HUES48 (cell line): ENCODE measurements around the gene LIMS4.
"Not testable (repeated sequence)": the region's sequence is repeated elsewhere in the genome, so short reads cannot be mapped to it uniquely, and the experiment has no call there.

Source experiments
- H3K27ac ChIP-seq: one replicate; pipeline ENCODE4 v1.7.0; 2013; ENCODE audit warnings: low read depth, low read length, inconsistent platforms
- H3K27me3 ChIP-seq: 2 replicates; pipeline ENCODE4 v1.6.1; 2013; ENCODE audit warnings: mild to moderate bottlenecking, low read length; ENCODE audit not compliant: control insufficient read depth, insufficient read depth
- H3K36me3 ChIP-seq: 2 replicates; pipeline ENCODE4 v1.6.1; 2013; ENCODE audit warnings: low read length; ENCODE audit not compliant: control insufficient read depth, insufficient read depth
- H3K4me1 ChIP-seq: 2 replicates; pipeline ENCODE4 v1.6.1; 2013; ENCODE audit warnings: mild to moderate bottlenecking, low read length; ENCODE audit not compliant: control insufficient read depth, insufficient read depth
- H3K4me3 ChIP-seq: 2 replicates; pipeline ENCODE4 v1.5.1; 2013; ENCODE audit warnings: mild to moderate bottlenecking, low read depth, low read length
- H3K9ac ChIP-seq: 2 replicates; pipeline ENCODE4 v1.6.1; 2013; ENCODE audit warnings: mild to moderate bottlenecking, low read depth, low read length, moderate library complexity
- H3K9me3 ChIP-seq: 2 replicates; pipeline ENCODE4 v1.6.1; 2013; ENCODE audit warnings: low read length; ENCODE audit not compliant: control insufficient read depth, insufficient read depth

The LIMS4 gene

GRCh38 chr2:110472171-110473058 lies at the start of gene LIMS4:
Gene LIMS4, minus strand, starts transcription at chr2:110472816. Its CDS starts 38 bp downstream, at chr2:110472778.
- H3K9me3 ChIP-seq, H3K4me1 ChIP-seq, H3K4me3 ChIP-seq, H3K9ac ChIP-seq, H3K36me3 ChIP-seq, H3K27ac ChIP-seq, H3K27me3 ChIP-seq: not testable (repeated sequence)

GRCh38 chr2:110499755-110500377 lies 27.2 kb upstream of the LIMS4 start:
- not testable (repeated sequence) for H3K4me1 ChIP-seq, H3K4me3 ChIP-seq, H3K9ac ChIP-seq, H3K27ac ChIP-seq, H3K27me3 ChIP-seq, H3K9me3 ChIP-seq, H3K36me3 ChIP-seq

GRCh38 chr2:110496027-110496426 lies 23.4 kb upstream of the LIMS4 start:
- H3K27me3 ChIP-seq, H3K9me3 ChIP-seq, H3K4me1 ChIP-seq, H3K9ac ChIP-seq, H3K27ac ChIP-seq, H3K4me3 ChIP-seq, H3K36me3 ChIP-seq: not testable (repeated sequence)

- H3K27ac ChIP-seq, H3K9me3 ChIP-seq, H3K4me1 ChIP-seq, H3K9ac ChIP-seq, H3K4me3 ChIP-seq, H3K36me3 ChIP-seq, H3K27me3 ChIP-seq: not testable (repeated sequence)
Measured at GRCh38 chr2:110494488-110494887, 21.9 kb upstream of the LIMS4 start.

- H3K4me3 ChIP-seq, H3K27me3 ChIP-seq, H3K27ac ChIP-seq, H3K36me3 ChIP-seq, H3K9me3 ChIP-seq, H3K4me1 ChIP-seq, H3K9ac ChIP-seq: not testable (repeated sequence)
Measured at GRCh38 chr2:110488991-110489390, 16.4 kb upstream of the LIMS4 start.

- not testable (repeated sequence) for H3K4me3 ChIP-seq, H3K9ac ChIP-seq, H3K27ac ChIP-seq
Measured at GRCh38 chr2:110482697-110483096, 10.1 kb upstream of the LIMS4 start.

GRCh38 chr2:110481200-110481599 lies 8.6 kb upstream of the LIMS4 start:
- not testable (repeated sequence) for H3K27me3 ChIP-seq, H3K9me3 ChIP-seq, H3K4me1 ChIP-seq, H3K9ac ChIP-seq, H3K4me3 ChIP-seq, H3K27ac ChIP-seq, H3K36me3 ChIP-seq

More at GRCh38 chr2:110482697-110483096, 10.1 kb upstream of the LIMS4 start:
- H3K36me3 ChIP-seq, H3K9me3 ChIP-seq, H3K27me3 ChIP-seq, H3K4me1 ChIP-seq: not testable (repeated sequence)

- H3K9me3 ChIP-seq, H3K27ac ChIP-seq, H3K4me3 ChIP-seq, H3K36me3 ChIP-seq, H3K9ac ChIP-seq, H3K27me3 ChIP-seq, H3K4me1 ChIP-seq: not testable (repeated sequence)
Measured at GRCh38 chr2:110480084-110480483, 7.5 kb upstream of the LIMS4 start.

- not testable (repeated sequence) for H3K9ac ChIP-seq, H3K4me3 ChIP-seq, H3K36me3 ChIP-seq, H3K27me3 ChIP-seq, H3K4me1 ChIP-seq, H3K9me3 ChIP-seq, H3K27ac ChIP-seq
Measured at GRCh38 chr2:110477370-110477769, 4.8 kb upstream of the LIMS4 start.

GRCh38 chr2:110476952-110477351 lies 4.3 kb upstream of the LIMS4 start:
- not testable (repeated sequence) for H3K9me3 ChIP-seq, H3K36me3 ChIP-seq, H3K27ac ChIP-seq, H3K4me3 ChIP-seq, H3K27me3 ChIP-seq, H3K9ac ChIP-seq, H3K4me1 ChIP-seq

GRCh38 chr2:110475627-110476359 lies 3.2 kb upstream of the LIMS4 start:
- not testable (repeated sequence) for H3K27me3 ChIP-seq, H3K36me3 ChIP-seq, H3K4me3 ChIP-seq, H3K9me3 ChIP-seq, H3K9ac ChIP-seq, H3K4me1 ChIP-seq, H3K27ac ChIP-seq
